ENCODE results near the gene RBM33. TPM values are rescaled to one million over a fixed set of nuclear protein-coding genes. Genes with fewer than 3 reads are reported as not detected.

The RBM33 gene
- total RNA-seq, 1 experiment from 2014 or later = 19.7 TPM

GRCh38 chr7:155741805-155742204 is 97.3 kb downstream of the RBM33 start:
- DNase-seq (ENCODE audit: low read depth) = no peak

GRCh38 chr7:155743177-155743576 is 98.7 kb downstream of the RBM33 start:
- DNase-seq (ENCODE audit: low read depth) = no peak

GRCh38 chr7:155744971-155745683 is 100.7 kb downstream of the RBM33 start:
- no peak for DNase-seq (ENCODE audit: low read depth)

GRCh38 chr7:155745737-155746136 is 101.3 kb downstream of the RBM33 start:
- DNase-seq (ENCODE audit: low read depth) = no peak

- no peak for DNase-seq (ENCODE audit: low read depth)
Measured at GRCh38 chr7:155746188-155746587, 101.7 kb downstream of the RBM33 start.

GRCh38 chr7:155747209-155747608 is 102.7 kb downstream of the RBM33 start:
- DNase-seq (ENCODE audit: low read depth) = no peak

- no peak for DNase-seq (ENCODE audit: low read depth)
Measured at GRCh38 chr7:155749578-155749977, 105.1 kb downstream of the RBM33 start.

GRCh38 chr7:155750255-155751125 is 106.0 kb downstream of the RBM33 start:
- DNase-seq (ENCODE audit: low read depth) = no peak

GRCh38 chr7:155751409-155751808 is 106.9 kb downstream of the RBM33 start:
- DNase-seq (ENCODE audit: low read depth) = no peak

GRCh38 chr7:155752756-155753445 is 108.4 kb downstream of the RBM33 start:
- DNase-seq (ENCODE audit: low read depth) = no peak

- no peak for DNase-seq (ENCODE audit: low read depth)
Measured at GRCh38 chr7:155753446-155753965, 109.0 kb downstream of the RBM33 start.

GRCh38 chr7:155754165-155754564 is 109.7 kb downstream of the RBM33 start:
- no peak for DNase-seq (ENCODE audit: low read depth)

- no peak for DNase-seq (ENCODE audit: low read depth)
Measured at GRCh38 chr7:155755026-155755425, 110.6 kb downstream of the RBM33 start.

GRCh38 chr7:155756322-155756721 is 111.9 kb downstream of the RBM33 start:
- DNase-seq (ENCODE audit: low read depth) = no peak

GRCh38 chr7:155758348-155758747 is 113.9 kb downstream of the RBM33 start:
- DNase-seq (ENCODE audit: low read depth) = no peak

- no peak for DNase-seq (ENCODE audit: low read depth)
Measured at GRCh38 chr7:155759740-155760430, 115.4 kb downstream of the RBM33 start.

- no peak for DNase-seq (ENCODE audit: low read depth)
Measured at GRCh38 chr7:155761162-155761561, 116.7 kb downstream of the RBM33 start.

GRCh38 chr7:155762036-155762435 is 117.6 kb downstream of the RBM33 start:
- no peak for DNase-seq (ENCODE audit: low read depth)

GRCh38 chr7:155762655-155763054 is 118.2 kb downstream of the RBM33 start:
- DNase-seq (ENCODE audit: low read depth) = no peak

- no peak for DNase-seq (ENCODE audit: low read depth)
Measured at GRCh38 chr7:155763122-155763521, 118.7 kb downstream of the RBM33 start.
